ENCODE results near the gene CD72.

GRCh38 chr9:35652829-35653209 lies 34.6 kb upstream of the CD72 start:
- TF ChIP-seq PATZ1 (CRISPR knock-in tag; IDR thresholded peaks at IDR 0.05; ENCODE audit: borderline replicate concordance) (no peak), RARB (CRISPR knock-in tag; IDR thresholded peaks at IDR 0.05) (no peak), PPARA (CRISPR knock-in tag; IDR thresholded peaks at IDR 0.05; ENCODE audit: borderline replicate concordance) (no peak)

Data from SK-N-SH treated with all-trans-retinoic acid at 6 μM for 48 hours (cell line).